ENCODE data around the gene RAMAC. TPM values are rescaled to one million over a fixed set of nuclear protein-coding genes. Genes with fewer than 3 reads are reported as not detected.

Gene RAMAC
- total RNA-seq, 1 experiment from 2014 or later, result 31.8 TPM

DNA sequence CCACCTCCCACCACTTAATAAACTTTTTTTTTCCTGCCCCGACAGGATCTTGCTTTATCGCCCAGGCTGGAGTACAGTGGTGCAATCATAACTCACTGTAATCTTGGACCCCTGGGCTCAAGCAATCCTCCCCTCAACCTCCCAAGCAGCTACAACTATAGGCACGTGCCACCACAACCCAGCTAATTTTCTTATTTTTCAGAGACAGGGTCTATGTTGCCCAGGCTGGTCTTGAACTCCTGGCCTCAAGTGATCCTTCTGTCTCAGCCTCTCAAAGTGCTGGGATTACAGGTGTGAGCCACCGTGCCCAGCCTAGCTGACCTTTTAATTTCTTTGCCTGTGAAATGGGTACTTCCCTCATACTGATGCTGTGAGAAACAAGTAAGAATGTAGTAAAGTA lies 29.4 kb downstream of the RAMAC start:
- Histone ChIP-seq H3K27me3 (replicated peaks; ENCODE audit: control insufficient read depth, insufficient read depth, low read length) (no peaks in the 10 kb centered on the region), H3K9me3 (no peaks in the 10 kb centered on the region), H3K36me3 (ENCODE audit: control insufficient read depth, insufficient read depth, low read length) (no peaks in the 10 kb centered on the region), H3K4me1 (peaks cover 3% of the 10 kb centered on the region), H3K4me3 (ENCODE audit: low read depth, low read length) (no peak overlapping the region)
- ChIA-PET CTCF (no interaction called here), POLR2A (no interaction called here)
- H3K4me1 Mint-ChIP-seq (ENCODE audit: low read depth, unreplicated experiment), result peaks cover 19% of the 10 kb centered on the region
- intact Hi-C loops (cut with micrococcal nuclease; ENCODE audit: unreplicated experiment), result no loop called here
- peaks cover 44% of the 10 kb centered on the region for H3K36me3 Mint-ChIP-seq (ENCODE audit: insufficient read depth, unreplicated experiment)
- H3K27me3 Mint-ChIP-seq (ENCODE audit: insufficient read depth, unreplicated experiment), result no peaks in the 10 kb centered on the region
- DNase-seq, result no peak
- BruUV-seq (replicated peaks), result no TSS peak
- H3K27ac Mint-ChIP-seq (ENCODE audit: unreplicated experiment), result no peak overlapping the region
- no peaks in the 10 kb centered on the region for H3K9me3 Mint-ChIP-seq (ENCODE audit: unreplicated experiment)
- H3K4me3 Mint-ChIP-seq (ENCODE audit: unreplicated experiment), result no peak overlapping the region
- TF ChIP-seq, protein P1, sequence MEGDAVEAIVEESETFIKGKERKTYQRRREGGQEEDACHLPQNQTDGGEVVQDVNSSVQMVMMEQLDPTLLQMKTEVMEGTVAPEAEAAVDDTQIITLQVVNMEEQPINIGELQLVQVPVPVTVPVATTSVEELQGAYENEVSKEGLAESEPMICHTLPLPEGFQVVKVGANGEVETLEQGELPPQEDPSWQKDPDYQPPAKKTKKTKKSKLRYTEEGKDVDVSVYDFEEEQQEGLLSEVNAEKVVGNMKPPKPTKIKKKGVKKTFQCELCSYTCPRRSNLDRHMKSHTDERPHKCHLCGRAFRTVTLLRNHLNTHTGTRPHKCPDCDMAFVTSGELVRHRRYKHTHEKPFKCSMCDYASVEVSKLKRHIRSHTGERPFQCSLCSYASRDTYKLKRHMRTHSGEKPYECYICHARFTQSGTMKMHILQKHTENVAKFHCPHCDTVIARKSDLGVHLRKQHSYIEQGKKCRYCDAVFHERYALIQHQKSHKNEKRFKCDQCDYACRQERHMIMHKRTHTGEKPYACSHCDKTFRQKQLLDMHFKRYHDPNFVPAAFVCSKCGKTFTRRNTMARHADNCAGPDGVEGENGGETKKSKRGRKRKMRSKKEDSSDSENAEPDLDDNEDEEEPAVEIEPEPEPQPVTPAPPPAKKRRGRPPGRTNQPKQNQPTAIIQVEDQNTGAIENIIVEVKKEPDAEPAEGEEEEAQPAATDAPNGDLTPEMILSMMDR (IDR thresholded peaks at IDR 0.05; ENCODE audit: insufficient read depth in 1 of 2, low read depth in 1 of 2, low read length in 1 of 2, severe bottlenecking in 1 of 2, unreplicated experiment in 1 of 2), result no peak

DNA sequence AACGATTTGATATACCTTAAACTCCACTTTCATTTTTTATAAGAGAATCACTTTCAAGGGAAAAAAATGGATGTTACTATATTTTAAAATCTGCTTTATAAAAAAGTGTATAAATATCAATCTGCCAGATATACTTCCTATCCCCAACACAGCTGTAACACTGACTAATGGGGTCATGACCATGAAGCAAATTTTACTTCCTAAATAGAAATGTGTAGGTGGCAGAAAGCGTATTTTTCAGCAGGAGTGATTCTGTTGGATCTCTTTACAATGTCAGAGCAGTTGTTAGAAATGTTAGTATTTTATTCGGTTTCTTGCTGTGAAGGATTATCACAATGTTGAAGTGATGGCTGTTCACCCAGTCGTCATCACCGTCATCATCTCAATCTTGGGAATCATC lies 30.9 kb downstream of the RAMAC start:
- no peak overlapping the region for H3K4me3 Mint-ChIP-seq (ENCODE audit: unreplicated experiment)
- H3K27me3 Mint-ChIP-seq (ENCODE audit: insufficient read depth, unreplicated experiment), result no peaks in the 10 kb centered on the region
- Histone ChIP-seq H3K9me3 (no peaks in the 10 kb centered on the region), H3K4me1 (no peaks in the 10 kb centered on the region), H3K27me3 (replicated peaks; ENCODE audit: control insufficient read depth, insufficient read depth, low read length) (no peaks in the 10 kb centered on the region), H3K4me3 (ENCODE audit: low read depth, low read length) (no peak overlapping the region), H3K36me3 (ENCODE audit: control insufficient read depth, insufficient read depth, low read length) (no peaks in the 10 kb centered on the region)
- peaks cover 19% of the 10 kb centered on the region for H3K4me1 Mint-ChIP-seq (ENCODE audit: low read depth, unreplicated experiment)
- H3K36me3 Mint-ChIP-seq (ENCODE audit: insufficient read depth, unreplicated experiment), result peaks cover 46% of the 10 kb centered on the region
- TF ChIP-seq, protein P1 (IDR thresholded peaks at IDR 0.05; ENCODE audit: insufficient read depth in 1 of 2, low read depth in 1 of 2, low read length in 1 of 2, severe bottlenecking in 1 of 2, unreplicated experiment in 1 of 2), result no peak
- CTCF ChIA-PET, result no interaction called here
- H3K27ac Mint-ChIP-seq (ENCODE audit: unreplicated experiment), result no peak overlapping the region
- no TSS peak for BruUV-seq (replicated peaks)
- POLR2A ChIA-PET, result no interaction called here
- no peak for DNase-seq
- H3K9me3 Mint-ChIP-seq (ENCODE audit: unreplicated experiment), result no peaks in the 10 kb centered on the region
- intact Hi-C loops (cut with micrococcal nuclease; ENCODE audit: unreplicated experiment), result no loop called here

DNA sequence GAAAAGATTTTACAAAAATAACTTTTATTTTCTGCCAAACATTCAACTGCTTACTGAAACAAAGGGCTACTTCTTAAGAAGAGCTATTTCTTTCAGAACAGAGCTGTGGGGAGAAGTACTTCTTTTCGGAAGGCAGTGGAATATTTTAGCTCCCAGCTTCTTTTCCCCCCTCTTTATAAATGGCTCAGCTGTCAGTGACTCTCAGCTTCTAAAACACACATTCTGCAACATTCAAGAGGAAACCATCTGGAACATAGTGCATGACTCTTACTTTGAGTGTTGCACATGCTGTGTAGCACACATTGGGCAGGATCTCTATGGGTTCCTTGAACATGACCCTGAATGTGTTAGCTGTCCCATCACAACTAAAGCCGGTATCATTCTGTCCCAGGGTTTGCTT lies 32.4 kb downstream of the RAMAC start:
- Histone ChIP-seq H3K36me3 (ENCODE audit: control insufficient read depth, insufficient read depth, low read length) (no peaks in the 10 kb centered on the region), H3K4me3 (ENCODE audit: low read depth, low read length) (no peak overlapping the region), H3K9me3 (no peaks in the 10 kb centered on the region), H3K4me1 (no peaks in the 10 kb centered on the region), H3K27me3 (replicated peaks; ENCODE audit: control insufficient read depth, insufficient read depth, low read length) (no peaks in the 10 kb centered on the region)
- DNase-seq, result no peak
- Mint-ChIP-seq H3K4me1 (ENCODE audit: low read depth, unreplicated experiment) (peaks cover 6% of the 10 kb centered on the region), H3K27me3 (ENCODE audit: insufficient read depth, unreplicated experiment) (no peaks in the 10 kb centered on the region), H3K36me3 (ENCODE audit: insufficient read depth, unreplicated experiment) (peaks cover 36% of the 10 kb centered on the region), H3K4me3 (ENCODE audit: unreplicated experiment) (no peak overlapping the region), H3K9me3 (ENCODE audit: unreplicated experiment) (no peaks in the 10 kb centered on the region), H3K27ac (ENCODE audit: unreplicated experiment) (no peak overlapping the region)
- BruUV-seq (replicated peaks), result no TSS peak
- TF ChIP-seq, protein P1 (IDR thresholded peaks at IDR 0.05; ENCODE audit: insufficient read depth in 1 of 2, low read depth in 1 of 2, low read length in 1 of 2, severe bottlenecking in 1 of 2, unreplicated experiment in 1 of 2), result no peak
- intact Hi-C loops (cut with micrococcal nuclease; ENCODE audit: unreplicated experiment), result no loop called here
- ChIA-PET POLR2A (no interaction called here), CTCF (no interaction called here)

All from Caco-2 (cell line).